Urothelium cell line (cell line): ENCODE data around the gene NFIL3.
A peak's percentile ranks its signal among the peaks of the same experiment; 100 is the strongest.

Source experiments
- DNase-seq: peaks from one replicate; pipeline ENCODE4 v3.0.0; 2011; ENCODE audit warnings: low spot score, mixed read lengths
- FAIRE-seq: peaks from 2 replicates; lab custom pipeline; 2011; peaks lifted over from hg19 to GRCh38; lab: Jason Lieb, UNC

Gene NFIL3

GRCh38 chr9:91422758-91423711 is 597 bp downstream of the NFIL3 start:
- peak; percentile 71 for DNase-seq
- FAIRE-seq: no peak

DNA sequence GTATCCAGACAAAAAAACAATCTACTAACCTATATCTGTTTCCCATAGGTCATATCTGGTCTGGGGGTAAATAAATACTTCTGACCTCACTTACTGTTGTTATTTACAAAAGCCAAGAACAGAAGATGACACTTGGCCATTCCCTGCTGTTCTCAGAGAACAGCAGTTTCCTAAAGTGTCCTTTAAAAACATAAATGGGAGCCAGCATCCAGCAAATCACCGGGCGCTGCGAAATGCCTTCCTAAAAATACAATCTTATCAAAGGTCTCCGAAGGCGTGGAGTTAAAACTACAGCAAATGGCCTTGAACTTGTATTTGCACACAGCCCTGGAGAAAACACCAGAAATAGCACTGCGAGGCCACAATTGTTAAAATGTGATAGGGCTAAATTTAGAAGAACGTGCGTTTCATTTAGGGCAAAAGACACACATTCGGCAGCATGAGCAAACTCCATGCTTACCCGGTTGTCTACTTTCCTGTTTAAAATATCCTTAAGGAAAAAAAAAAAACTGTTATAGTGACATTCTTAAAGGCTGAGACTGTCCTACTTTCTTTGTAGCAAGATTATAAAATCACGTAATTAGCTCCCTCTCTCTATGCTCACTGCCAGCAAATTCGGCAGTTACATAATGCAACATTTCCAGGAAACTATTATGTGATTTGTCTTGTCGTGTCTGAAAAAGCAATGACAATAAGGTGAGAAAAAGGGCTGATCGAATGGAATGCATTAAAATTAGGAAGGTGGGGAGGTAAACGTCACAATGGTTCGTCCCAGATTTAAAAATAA is 1.5 kb downstream of the NFIL3 start:
- DNase-seq (no peak), FAIRE-seq (no peak)

GRCh38 chr9:91421128-91421765 is 2.4 kb downstream of the NFIL3 start:
- DNase-seq (no peak), FAIRE-seq (no peak)

DNA sequence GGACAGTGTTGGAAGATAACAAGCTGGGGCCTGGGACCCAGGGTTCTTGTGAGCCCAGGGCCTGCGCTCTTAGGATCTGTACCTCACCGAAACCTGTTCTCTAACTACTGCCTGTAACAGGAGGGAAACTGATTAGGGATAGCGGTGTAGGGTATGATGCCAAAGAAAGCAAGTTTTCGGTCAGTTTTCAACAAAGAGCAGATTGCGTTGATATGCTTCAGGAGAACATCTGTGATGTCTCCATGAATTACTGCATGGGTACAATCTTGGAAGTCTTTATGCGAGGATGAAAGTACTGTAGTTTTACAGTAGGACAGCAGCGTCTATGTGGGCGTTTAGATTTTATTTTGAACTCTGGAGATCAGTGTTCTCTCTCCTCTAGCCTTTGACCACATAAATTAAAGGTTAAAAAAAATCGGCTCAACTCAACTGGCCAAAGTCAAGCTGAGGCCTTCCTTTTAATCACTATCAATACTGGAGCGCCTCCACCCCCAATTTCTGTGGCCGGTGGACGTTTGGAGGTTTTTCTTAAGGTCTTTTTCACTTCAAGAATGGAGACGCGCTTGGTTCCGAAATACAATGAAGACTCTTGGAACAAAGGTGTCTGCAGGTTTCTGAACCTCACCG is 3.0 kb downstream of the NFIL3 start:
- no peak for DNase-seq
- FAIRE-seq: no peak

DNA sequence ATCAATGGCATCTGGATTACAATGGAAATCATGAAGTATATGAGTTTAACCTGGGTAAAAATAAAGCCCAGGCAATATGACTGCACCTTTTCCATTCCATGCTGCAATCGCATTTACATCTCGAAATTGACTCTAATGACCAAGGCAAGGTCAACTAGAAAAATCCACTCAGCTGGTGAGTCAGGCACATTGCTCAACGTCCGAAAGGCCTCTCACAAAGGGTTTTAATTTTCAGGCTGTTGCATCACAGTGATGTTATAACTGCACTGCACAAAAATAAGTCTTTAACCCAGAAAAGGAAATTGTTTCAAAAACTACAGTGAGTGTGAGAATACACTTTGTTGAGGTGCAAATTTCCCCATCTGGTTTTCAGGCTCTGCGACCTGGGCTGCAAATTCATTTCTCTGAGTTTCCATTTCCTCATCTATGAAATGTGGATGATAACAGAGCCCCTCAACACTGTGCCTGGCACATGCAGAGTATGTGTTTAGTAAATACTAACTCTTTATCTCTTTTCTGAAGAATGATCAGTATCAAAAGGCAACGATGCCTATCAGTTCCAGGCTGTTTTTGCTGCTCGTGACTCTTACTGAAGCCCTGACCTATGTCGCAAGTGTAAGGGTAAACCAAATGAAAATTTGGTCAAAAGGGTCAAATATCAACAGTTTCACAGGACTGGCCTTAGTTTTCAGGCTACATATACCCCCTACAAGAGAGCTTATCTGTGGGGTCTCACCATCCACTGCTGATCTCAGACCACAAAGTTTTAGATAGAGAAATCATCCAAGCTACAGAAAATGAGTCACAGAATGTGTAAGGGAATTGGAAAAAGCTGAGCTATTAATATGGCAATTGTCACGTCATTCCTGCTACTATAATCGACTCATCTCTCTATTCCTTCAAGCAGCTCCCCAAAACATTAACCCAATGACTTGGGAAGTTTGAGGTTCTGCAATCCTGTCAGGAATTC is 4.1 kb downstream of the NFIL3 start:
- no peak for FAIRE-seq
- peak; percentile 27 for DNase-seq

- FAIRE-seq (no peak), DNase-seq (no peak)
Measured at GRCh38 chr9:91418215-91418610, 5.4 kb downstream of the NFIL3 start.

- DNase-seq: no peak
- FAIRE-seq: no peak
Measured at GRCh38 chr9:91417602-91418214, 5.9 kb downstream of the NFIL3 start.

DNA sequence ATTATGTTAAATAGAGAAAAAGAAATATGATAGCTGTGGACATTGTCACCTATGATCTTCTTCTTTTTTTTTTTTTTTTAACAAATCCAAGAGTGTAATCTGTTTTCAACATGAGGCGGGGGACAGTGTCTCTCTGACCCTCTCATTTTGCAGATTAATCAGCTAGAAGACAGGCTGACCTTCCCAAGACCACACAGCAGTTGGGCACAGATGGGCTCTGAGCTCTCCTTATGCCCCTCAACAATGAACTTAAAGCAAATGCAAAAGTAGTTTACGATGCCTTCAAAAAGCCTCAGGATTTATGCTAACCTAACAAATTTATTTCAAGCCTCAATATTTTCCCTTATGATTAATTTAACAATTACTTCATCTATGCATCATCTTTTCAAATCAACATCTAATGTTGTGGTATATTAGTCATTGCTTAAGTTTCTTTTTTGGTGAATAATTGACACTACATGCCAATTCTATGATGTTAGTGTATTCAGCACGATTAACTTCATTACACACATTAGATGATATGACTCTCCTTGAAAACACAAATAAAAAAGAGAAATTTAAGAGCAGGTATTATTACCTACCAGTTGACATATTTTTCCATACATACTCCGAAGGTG is 7.4 kb downstream of the NFIL3 start:
- FAIRE-seq (no peak), DNase-seq (no peak)

GRCh38 chr9:91415290-91415689 is 8.3 kb downstream of the NFIL3 start:
- DNase-seq: no peak
- no peak for FAIRE-seq

DNA sequence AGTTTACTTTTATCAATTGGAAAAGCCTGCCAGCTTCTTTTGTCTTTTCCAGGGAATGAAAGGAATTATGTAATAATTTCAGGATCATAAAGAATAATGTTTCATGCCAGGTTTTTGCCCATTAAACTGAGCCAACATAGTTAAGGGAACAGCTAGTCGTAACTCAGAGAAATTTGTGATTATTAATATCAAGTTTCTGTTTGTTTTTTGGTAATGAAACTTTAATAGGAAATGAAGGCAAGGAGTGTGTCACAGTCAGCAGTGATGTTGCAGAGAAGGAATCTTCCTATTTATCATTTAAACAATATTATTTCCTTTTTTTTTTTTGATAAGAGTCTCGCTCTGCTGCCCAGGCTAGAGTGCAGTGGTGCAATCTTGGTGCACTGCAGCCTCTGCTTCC is 10.7 kb downstream of the NFIL3 start:
- DNase-seq (no peak), FAIRE-seq (no peak)

DNA sequence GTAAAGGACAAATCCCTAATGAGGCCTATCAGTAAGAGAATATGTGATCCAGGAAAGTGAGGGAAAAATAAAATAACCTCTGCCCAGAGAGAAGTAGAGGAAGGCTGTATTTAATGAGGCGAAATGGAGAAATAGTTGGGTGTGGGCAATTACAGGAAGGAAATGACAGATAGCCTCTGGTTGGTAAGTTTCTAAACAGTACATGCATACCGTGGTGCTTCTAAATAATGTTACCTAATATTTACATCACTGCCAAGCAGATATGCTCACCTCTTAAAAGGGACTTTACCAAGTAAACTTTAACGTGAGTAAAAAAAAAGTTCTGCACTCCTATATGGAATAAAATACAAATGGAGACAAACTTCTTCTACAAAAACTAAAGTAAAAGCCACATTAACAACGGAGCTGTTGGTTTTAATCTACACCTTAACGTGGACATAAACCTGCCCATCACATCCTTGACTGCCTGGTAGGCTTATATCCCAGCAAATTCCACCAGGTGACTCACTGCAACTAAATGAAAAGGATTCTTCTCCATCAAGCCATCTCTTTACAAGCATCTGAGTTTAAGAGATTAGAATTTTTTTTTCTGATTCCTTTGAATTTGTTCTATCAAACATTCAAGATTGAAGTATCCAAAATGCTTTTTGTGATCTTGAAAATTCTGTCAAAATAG is 12.4 kb downstream of the NFIL3 start:
- DNase-seq (no peak), FAIRE-seq (no peak)

- FAIRE-seq: no peak
Measured at GRCh38 chr9:91410161-91410560, 13.5 kb downstream of the NFIL3 start.

GRCh38 chr9:91408475-91408874 is 15.2 kb downstream of the NFIL3 start:
- no peak for FAIRE-seq

More at GRCh38 chr9:91410161-91410560, 13.5 kb downstream of the NFIL3 start:
- DNase-seq: no peak

GRCh38 chr9:91407580-91408318 is 15.9 kb downstream of the NFIL3 start:
- FAIRE-seq (no peak), DNase-seq (no peak)

More at GRCh38 chr9:91408475-91408874, 15.2 kb downstream of the NFIL3 start:
- DNase-seq: no peak

GRCh38 chr9:91405343-91406077 is 18.1 kb downstream of the NFIL3 start:
- FAIRE-seq: no peak
- no peak for DNase-seq

DNA sequence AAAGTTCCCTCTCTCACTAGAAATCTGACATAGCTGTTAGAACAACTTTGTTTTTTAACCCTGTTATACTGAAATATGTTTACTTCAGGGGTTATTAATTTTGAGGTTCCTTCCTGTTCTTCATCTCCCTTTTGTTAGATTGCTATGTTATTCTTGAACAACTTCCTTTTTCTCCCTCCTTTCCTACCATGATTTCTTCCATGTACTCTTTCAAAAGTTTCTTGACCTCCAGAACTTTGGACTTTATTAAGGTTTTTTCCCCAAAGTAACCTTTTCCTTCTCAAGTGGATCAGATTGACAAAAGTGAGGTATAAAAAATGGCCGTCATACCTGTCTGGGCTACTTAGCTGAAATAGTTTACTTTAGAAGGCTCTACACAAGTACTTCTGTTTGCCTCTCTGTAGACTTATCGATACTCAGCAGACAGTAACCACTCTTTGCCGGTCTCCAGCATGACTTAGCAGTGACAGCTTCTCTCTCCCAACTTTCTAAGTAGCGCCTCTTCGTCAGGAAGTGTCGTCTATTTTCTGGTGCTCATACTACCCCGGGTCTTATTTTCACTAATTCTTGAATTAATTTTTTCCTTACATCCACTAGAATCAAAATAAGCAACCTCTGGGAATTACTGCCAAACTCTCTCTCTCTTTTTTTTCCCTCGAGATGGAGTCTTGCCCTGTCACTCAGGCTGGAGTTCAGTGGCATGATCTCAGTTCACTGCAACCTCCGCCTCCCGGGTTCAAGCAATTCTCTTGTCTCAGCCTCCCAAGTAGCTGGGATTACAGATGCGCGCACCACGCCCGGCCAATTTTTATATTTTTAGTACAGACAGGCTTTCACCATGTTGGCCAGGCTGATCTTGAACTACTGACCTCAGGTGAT is 19.7 kb downstream of the NFIL3 start:
- FAIRE-seq (no peak), DNase-seq (no peak)
